HG03520 (cell line): ENCODE results near the gene NCOA4.
"Not testable (repeated sequence)": the region's sequence is repeated elsewhere in the genome, so short reads cannot be mapped to it uniquely, and the experiment has no call there.

Experiments
- ATAC-seq: cut with Tn5 transposase; IDR thresholded peaks from one replicate; pipeline ENCODE4 v1.9.1; 2021; ENCODE audit warnings: mild to moderate bottlenecking, moderate library complexity; ENCODE audit not compliant: unreplicated experiment

NCOA4 gene

GRCh38 chr10:46052791-46053375 lies 22.5 kb upstream of the NCOA4 start:
- ATAC-seq, result no peak

GRCh38 chr10:46052057-46052790 lies 21.8 kb upstream of the NCOA4 start:
- no peak for ATAC-seq

- no peak for ATAC-seq
Observed at GRCh38 chr10:46050941-46051623, 20.7 kb upstream of the NCOA4 start.

GRCh38 chr10:46049497-46049831 lies 19.0 kb upstream of the NCOA4 start:
- not testable (repeated sequence) for ATAC-seq

GRCh38 chr10:46048152-46048551 lies 17.7 kb upstream of the NCOA4 start:
- ATAC-seq, result no peak

GRCh38 chr10:46046261-46046660 lies 15.8 kb upstream of the NCOA4 start, which contains the start of gene MSMB:
TSS of gene MSMB (minus strand) at chr10:46046269. CDS start at chr10:46046237, 32 bp downstream.
- no peak for ATAC-seq

GRCh38 chr10:46042527-46042926 lies 12.1 kb upstream of the NCOA4 start:
- ATAC-seq, result no peak

- ATAC-seq, result no peak
Observed at GRCh38 chr10:46040004-46040403, 9.6 kb upstream of the NCOA4 start.

GRCh38 chr10:46037107-46037825 lies 6.8 kb upstream of the NCOA4 start:
- no peak for ATAC-seq

GRCh38 chr10:46035923-46036849 lies 5.8 kb upstream of the NCOA4 start:
- no peak for ATAC-seq

GRCh38 chr10:46033602-46034011 lies 3.2 kb upstream of the NCOA4 start:
- ATAC-seq, result no peak

- no peak for ATAC-seq
Observed at GRCh38 chr10:46031648-46032532, 1.5 kb upstream of the NCOA4 start.

- no peak for ATAC-seq
Observed at GRCh38 chr10:46029461-46030030, 877 bp downstream of the NCOA4 start.

GRCh38 chr10:46028584-46029460 lies 1.6 kb downstream of the NCOA4 start:
- ATAC-seq, result peak; percentile 49

- ATAC-seq, result no peak
Observed at GRCh38 chr10:46026106-46026505, 4.3 kb downstream of the NCOA4 start.

- no peak for ATAC-seq
Observed at GRCh38 chr10:46025406-46025805, 5.0 kb downstream of the NCOA4 start.

GRCh38 chr10:46024948-46025347 lies 5.5 kb downstream of the NCOA4 start:
- ATAC-seq, result no peak
